Keratinocyte (primary cell): ENCODE results near the gene KRT33A.

Source experiments
- CTCF ChIP-seq, 3 experiments: IDR thresholded peaks in 1 of 3; conservative IDR thresholded peaks in 1 of 3; optimal IDR thresholded peaks in 1 of 3; 2 replicates in 2 of 3; 3 replicates in 1 of 3; pipeline versions ENCODE3 to v1.5.1; 2011; ENCODE audit warnings: low read length in 3 of 3, mild to moderate bottlenecking in 3 of 3, moderate library complexity in 2 of 3, control low read depth in 1 of 3, inconsistent platforms in 1 of 3; ENCODE audit not compliant: insufficient read depth in 2 of 3; ENCODE audit errors: extremely low read depth in 1 of 3
- EZH2 ChIP-seq: IDR thresholded peaks from one replicate; pipeline ENCODE4 v1.6.1; 2012; ENCODE audit warnings: inconsistent platforms, mild to moderate bottlenecking, low read length, moderate library complexity

DNA sequence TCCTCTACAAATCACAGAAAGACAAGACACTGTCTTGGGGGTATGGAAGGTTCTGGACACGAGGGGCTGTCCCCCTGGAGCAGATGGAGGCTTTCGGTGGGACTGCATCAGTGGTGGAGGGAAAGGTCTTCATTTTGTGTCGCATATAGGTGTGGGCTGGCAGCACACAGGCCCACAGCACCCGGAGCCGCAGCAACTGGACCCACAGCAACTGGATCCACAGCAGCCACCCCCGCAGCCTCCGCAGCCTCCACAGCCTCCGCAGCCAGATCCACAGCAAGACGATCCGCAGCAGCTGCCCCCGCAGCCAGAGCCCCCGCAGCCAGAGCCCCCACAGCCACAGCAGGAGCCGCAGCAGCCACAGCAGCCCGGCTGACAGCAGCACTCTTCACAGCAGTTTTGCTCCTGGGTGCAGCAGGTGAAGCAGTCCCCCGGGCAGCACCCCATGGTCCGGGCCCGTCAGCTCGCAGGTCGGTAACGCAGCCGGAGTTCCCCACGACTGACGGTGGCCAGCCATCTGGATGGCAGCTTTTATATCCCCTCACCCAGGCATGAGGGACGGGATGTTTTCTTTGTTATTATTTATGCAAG lies 35.3 kb downstream of the KRT33A start, which contains the start of gene KRTAP17-1:
- no peak for TF ChIP-seq CTCF (optimal IDR thresholded peaks at IDR 0.05 in 1 of 3, IDR thresholded peaks at IDR 0.05 in 1 of 3, conservative IDR thresholded peaks at IDR 0.05 in 1 of 3; ENCODE audit: extremely low read depth in 1 of 3, insufficient read depth in 2 of 3, low read length in 3 of 3)
- no peak for TF ChIP-seq EZH2
